ENCODE results near the gene HNMT.
"Not testable (repeated sequence)": the region's sequence is repeated elsewhere in the genome, so short reads cannot be mapped to it uniquely, and the experiment has no call there.

HNMT gene

GRCh38 chr2:137947032-137947727 is 17.1 kb upstream of the HNMT start:
- DNase-seq: no peak

GRCh38 chr2:137947728-137948336 is 16.4 kb upstream of the HNMT start:
- peak; percentile 86 for DNase-seq

GRCh38 chr2:137948894-137949293 is 15.4 kb upstream of the HNMT start:
- DNase-seq: no peak

GRCh38 chr2:137950238-137950637 is 14.0 kb upstream of the HNMT start:
- peak; percentile 48 for DNase-seq

DNA sequence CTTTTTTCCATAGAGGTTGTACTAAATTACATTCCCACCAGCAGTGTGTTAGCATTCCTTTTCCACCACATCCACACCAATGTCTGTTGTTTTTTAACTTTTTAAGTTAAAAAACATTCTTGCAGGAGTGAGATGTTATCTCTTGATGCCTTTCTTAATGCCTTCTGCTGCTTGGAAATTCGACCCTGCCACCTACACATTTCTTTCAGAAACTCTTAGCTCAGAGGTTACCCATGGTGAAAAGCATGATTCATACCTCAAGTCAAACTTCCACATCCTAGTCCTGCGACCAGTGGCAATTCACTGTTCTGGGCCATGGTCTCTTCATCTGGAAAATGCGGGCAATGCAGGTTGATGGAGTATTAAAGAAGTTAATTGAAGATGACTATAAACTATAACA is 12.7 kb upstream of the HNMT start:
- no peak for DNase-seq

- peak; percentile 65 for DNase-seq
These were observed 11.6 kb upstream of the HNMT start for GRCh38 chr2:137952586-137953129.

- no peak for DNase-seq
These were observed 8.7 kb upstream of the HNMT start for GRCh38 chr2:137955536-137955935.

DNA sequence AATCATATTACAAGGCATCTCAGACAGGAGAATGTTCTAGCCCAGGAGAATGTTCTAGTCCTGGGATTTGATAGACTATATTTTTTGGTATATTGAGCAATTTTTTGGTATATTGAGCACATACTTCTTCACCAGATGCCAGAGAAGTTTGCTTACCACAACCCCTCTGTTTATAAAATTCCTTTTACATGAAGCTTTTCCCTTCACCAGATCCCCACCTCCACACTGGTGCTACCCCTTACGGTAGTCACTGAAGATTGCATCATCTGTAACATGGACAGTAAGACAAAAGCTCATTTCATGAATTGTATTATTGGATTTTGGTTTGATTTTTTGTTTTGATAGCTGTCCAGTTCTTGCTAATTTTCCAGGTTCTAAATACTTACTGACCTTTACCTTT is 7.2 kb upstream of the HNMT start:
- peak; percentile 34 for DNase-seq

GRCh38 chr2:137959166-137959565 is 5.1 kb upstream of the HNMT start:
- no peak for DNase-seq

DNA sequence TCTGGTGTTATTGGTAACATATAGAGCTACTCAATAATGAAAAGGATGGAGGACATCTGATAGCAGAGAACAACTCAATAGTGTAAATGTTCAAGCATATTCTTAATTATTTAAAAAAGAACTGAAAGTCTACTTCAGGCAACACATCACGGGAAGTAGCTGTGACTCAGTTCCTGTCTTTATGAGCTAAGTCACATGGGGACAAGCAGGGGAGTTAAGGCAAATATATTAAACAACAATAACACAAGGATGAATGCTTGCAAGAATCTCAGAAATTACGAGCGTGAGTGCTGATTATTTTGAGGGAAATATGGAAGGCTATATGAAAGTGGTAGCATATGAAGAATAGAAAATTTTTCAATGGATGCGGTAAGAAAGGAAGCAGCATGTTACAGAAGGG is 4.0 kb upstream of the HNMT start:
- DNase-seq: no peak

- DNase-seq: no peak
These were observed 2.7 kb upstream of the HNMT start for GRCh38 chr2:137961602-137962001.

GRCh38 chr2:137963535-137964065 is 673 bp upstream of the HNMT start:
- peak; percentile 40 for DNase-seq

DNA sequence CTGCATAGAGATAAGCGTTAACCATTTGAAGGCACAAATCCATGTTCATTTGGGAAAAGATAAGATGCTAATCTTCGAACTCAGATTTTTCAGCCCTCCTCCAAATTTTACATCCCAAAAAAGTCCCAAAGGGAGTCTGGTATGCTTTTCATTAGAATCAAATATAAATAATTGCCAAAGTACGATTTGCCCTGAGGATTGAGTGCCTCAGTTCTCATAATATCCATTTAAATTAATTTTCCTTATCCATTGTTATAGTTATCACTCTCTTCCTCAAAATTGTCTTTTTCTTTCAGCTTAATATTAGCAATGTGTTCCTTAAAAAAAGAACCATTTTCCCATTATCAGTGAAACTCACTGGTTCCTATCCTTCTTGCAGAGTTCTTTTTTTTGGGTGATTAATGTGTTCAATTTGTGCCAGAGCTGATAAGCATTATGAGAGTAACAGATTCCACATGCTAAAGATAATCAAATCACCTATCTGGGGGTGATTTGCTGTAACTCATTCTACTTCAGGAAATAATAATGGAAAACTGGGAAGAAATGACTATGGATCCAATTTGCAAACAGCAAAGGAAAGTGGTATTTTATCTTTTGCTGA is 686 bp downstream of the HNMT start:
- peak; percentile 37 for DNase-seq

- no peak for DNase-seq
These were observed 1.8 kb downstream of the HNMT start for GRCh38 chr2:137966043-137966442.

- DNase-seq: no peak
These were observed 2.8 kb downstream of the HNMT start for GRCh38 chr2:137967042-137967441.

DNA sequence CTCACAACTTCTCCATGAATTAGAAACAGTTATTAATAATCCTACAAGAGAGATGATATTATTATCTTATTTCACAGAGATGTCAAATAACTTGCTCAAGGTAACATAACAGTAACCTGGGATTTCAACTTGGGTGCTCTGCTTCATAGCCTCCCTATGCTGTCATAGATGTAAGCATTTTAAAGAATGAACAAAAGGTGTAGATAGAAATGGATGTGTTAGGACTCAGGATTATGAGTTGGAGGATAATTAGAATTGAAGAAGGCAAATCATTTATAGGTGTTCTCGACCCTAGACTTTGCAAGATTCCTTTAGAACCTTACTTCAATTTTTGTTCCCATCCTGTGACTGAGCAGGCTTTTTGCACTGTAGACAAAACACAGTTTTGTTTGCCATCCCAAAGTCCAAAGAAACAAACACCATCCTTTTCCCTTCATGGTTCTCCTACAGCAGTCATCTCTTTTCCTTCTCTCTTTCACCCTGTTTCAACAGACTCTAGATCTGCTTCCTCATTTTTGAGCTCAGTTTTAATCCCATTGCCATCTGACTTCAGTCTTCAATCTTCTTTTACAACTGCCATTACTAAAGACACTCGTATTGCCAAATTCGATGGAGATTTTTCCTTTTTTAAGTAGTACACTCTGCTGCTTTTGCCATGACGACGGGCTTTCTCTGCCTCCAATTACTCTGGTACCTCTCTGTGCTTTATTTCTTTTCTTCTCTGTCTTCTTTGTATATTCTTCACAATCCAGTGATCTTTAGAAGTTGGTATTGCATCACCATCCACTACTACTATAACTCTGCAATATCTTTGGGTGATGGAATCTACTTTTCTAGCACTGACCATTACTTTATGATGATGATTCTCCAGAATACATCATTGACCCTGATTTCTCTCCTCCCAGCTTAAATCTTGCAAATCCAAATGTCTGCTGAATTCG is 4.5 kb downstream of the HNMT start:
- DNase-seq: peak; percentile 70

GRCh38 chr2:137969418-137969765 is 5.1 kb downstream of the HNMT start:
- DNase-seq: peak; percentile 70

DNA sequence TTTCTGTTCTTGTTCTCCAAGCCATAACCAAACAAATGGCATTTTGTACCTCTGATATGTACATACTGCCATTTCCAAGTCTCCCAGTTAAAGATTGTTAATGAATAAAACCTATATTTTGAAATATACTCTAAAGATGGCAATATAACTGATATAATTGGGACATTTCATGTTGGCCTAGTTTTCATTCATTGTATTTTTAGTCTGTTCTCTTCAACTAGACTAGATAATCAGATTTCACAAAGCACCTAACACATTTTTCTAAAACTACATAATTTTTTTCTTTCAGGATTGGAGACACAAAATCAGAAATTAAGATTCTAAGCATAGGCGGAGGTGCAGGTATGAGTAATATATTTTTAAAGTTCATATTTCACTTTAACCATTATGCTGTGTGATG is 5.6 kb downstream of the HNMT start:
- no peak for DNase-seq

DNA sequence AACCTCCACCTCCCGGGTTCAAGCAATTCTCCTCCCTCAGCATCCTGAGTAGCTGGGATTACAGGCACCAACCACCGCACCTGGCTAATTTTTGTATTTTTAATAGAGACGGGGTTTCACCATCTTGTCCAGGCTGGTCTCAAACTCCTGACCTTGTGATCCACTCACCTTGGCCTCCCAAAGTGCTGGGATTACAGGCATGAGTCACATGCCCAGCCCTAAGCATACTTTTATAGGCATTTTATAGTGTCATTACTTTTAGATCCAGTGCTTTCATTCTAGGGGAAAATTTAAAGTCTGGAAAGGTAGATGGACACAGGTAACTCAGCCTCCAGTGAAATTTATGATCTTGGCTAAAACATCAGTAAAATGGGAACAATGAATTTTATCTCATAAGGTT is 7.0 kb downstream of the HNMT start:
- not testable (repeated sequence) for DNase-seq

DNA sequence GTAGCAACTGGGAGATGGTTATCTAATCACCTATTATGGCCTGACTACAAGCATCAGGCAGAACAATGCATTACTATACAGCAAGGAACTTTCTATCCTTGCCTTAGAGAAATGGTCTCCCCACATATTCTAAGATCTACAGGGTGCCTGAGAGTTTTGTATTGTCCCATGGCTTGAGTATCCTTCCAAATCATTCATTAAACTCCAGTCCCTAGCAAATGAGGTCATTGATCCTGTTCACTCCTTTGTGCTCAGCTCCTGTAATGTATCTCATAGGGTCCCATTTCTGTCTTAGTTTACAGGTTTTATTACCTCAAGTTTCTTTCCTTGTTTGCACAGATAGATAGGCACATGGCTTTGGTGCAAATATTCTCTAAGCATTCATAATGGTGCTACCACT is 9.0 kb downstream of the HNMT start:
- no peak for DNase-seq

DNA sequence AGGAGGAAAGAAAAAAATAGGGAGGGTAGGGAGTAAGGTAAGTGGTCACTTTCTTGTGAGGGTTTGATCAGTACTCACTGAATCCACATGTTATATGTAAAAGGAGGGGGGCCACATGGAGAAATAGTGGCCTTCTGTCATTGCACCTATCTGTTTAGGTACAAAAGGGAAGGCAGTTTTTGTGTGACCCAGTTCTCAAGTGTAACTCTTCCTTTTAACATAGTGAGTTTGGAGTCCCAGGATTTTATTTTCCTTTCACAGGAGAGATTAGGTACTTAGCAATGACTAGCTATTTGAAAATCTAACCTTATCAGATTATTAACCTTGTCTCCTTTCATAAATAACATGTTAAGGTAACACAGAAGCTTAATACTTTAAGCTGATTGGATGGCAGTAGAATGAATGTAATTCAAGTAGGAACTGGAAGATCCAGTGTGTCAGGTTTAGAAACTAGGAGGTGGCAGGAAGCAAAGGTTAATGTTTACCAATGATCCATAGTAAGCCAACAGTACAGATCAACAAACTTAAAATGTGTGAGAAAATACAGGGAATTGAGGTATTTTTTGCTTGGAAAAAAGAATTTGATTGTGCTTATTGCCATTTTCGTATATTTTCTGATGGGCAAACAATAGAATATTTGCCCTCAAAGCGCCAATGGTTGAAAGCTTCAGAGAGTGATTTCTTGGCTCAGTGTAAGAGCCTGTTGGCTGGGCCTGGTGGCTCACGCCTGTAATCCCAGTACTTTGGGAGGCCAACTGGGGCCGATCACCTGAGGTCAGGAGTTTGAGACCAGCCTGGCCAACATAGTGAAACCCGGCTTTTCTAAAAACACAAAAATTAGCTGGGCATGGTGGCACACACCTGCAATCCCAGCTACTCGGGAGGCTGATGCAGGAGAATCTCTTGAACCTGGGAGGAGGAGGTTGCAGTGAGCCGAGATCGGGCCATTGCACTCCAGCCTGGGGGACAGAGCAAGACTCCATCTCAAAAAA is 11.3 kb downstream of the HNMT start:
- no peak for DNase-seq

DNA sequence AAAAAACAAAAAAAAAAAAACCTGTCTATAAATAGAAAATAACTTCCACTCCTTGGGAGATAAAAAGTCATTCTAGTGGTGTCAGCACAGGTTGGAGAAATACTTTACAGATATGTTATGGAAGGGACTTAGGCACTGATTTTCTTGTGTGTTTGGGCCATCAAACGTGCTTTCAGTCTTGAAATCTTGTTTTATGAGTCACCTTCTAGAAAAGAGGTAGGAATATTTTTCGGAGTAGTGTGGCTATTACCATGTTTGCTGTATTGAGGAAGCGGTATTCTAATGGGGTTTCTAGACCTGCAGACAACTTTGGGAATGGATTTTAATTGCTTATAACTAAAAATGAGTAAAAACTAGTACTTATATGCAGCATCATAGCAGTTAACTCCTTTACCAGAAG is 12.0 kb downstream of the HNMT start:
- no peak for DNase-seq

Measured in OCI-M1 (cell line).